GM10266 (cell line): ENCODE data around the gene HDAC4.

Source experiments
- DNase-seq: peaks from one replicate; pipeline ENCODE4 v3.0.0; 2012; ENCODE audit errors: extremely low spot score
- CTCF ChIP-seq: IDR thresholded peaks from 2 replicates; pipeline ENCODE4 v1.5.1; 2012; ENCODE audit warnings: mild to moderate bottlenecking, low read depth; ENCODE audit not compliant: control insufficient read depth, insufficient read depth; ENCODE audit errors: missing control alignments

Gene HDAC4

DNA sequence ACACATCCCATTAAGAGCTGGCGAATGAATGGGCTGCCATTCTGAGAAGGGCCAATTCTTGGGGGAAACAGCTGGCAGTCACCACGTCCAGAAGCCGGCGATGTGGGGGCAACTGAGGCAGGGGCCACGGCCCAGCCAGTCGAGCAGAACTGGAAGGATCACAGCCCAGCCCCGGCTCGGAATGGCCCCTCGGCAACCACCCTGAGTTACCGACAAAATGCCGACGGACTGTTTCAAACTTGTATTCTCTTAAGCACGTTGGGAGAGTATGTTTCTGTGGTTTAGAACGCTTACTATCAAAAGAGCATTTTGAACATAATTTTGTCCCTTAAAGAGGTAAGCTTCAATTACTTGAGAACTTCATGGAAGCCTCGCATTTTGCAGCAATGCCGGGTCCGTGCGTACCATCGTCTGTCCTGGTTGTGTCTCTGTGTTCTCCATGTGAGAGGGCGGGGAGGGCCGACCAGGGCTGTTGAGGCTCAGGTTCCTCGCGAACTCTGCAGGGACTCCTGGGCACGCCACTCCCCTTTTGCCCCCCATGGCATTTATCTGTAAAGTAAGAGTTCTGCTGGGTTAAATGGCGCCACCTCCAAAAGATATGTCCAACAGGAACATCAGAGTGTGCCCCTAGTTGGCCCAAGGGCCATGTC lies 397.1 kb downstream of the HDAC4 start:
- no peak for DNase-seq
- TF ChIP-seq CTCF, result no peak

DNA sequence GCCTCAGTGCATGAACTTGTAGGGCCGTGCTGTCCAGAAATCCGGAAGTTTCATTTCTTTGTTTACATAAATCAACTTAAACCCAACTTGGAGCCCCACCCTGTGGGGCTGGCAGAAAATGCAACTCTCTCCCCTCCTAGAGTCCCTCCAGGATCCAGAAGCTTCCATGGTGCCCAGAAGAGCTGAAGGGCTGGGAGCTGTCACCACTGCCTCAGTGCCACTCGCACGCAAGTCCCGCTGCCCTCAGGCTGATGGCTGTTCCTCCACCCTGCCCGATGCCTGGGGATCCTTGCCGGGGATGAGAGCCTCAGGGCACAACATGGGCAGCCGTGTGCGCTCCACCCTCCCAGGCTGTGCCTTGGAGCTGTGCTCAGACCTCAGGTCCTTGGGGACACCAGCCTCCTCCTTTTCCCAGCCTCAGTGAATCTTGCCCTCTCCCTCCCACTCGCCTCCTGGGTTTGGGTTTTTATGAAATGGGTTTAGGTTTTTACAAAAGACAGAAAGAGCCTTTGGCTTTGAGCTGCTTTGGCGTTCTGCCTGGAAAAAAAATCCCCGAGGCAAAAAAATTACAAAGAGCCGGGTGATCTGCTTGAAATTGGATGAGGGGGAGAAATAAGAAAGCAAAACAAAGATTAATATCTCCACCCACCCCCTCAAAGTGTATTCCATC lies 397.7 kb downstream of the HDAC4 start:
- TF ChIP-seq CTCF, result no peak
- no peak for DNase-seq

- no peak for DNase-seq
- no peak for TF ChIP-seq CTCF
Observed at GRCh38 chr2:239002591-239002953, 398.2 kb downstream of the HDAC4 start.

GRCh38 chr2:239001794-239002193 lies 399.0 kb downstream of the HDAC4 start:
- no peak for TF ChIP-seq CTCF
- DNase-seq, result no peak

- DNase-seq, result no peak
- TF ChIP-seq CTCF, result no peak
Observed at GRCh38 chr2:239000500-239001073, 400.2 kb downstream of the HDAC4 start.

- DNase-seq, result no peak
- no peak for TF ChIP-seq CTCF
Observed at GRCh38 chr2:239000089-239000488, 400.7 kb downstream of the HDAC4 start.

DNA sequence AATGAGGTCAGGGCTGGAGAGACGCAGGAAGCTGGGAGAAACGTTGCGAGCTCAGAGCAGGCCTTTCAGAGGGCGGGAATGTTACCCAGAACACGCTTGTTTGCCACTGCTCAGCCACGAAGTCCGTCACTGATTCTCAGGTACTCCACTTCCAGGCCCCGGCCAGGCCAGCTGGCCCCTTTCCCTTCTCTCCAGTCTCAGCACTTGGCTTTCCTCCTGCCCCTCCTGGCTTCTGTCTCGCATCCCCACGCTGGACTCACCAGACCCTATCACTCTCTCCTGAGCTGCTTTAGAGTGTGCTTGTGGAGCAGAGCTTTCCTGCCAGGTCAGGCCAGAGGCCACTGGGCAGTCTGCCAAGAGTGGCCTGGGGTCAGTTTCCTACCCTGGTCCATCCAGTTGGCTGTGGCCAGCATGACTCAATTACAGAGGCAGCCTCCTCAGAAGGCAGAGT lies 401.5 kb downstream of the HDAC4 start:
- no peak for TF ChIP-seq CTCF
- DNase-seq, result no peak
